ENCODE measurements around the gene ROM1.
A peak's percentile ranks its signal among the peaks of the same experiment; 100 is the strongest.
"Not testable (repeated sequence)": the region's sequence is repeated elsewhere in the genome, so short reads cannot be mapped to it uniquely, and the experiment has no call there.

ROM1 gene

DNA sequence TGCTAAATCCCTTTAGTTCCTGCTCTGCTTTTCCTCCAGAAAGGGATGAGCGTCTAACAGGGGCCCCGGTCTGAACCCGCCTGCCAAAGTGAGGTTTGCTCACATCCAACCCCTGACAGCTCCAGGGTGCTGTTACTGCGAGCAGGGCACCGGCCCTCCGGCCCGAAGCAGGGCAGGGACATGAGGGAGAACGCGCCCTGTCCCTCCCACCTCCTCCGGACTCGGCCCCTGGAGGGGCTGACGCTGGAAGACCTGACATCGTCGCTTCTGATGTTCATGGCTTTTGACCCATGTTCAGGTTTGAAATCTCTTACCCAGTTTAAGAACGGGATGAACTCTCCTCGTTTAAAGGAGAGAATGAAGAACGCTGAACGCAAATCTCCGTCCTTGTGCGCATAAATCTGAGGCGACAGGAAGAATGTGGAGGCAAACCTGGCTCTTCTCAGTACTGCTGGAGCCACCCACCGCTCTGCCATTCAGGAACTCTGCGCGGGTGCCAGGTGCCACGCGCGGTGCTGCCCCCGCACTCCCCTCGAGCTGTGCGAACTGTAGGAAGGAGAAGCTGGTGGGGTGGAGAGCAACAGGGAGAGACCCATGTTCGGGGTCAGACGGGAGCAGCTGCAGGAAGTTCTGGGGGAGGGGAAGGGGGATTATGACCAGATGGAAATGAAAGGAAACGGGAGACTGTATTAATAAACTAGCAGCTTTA is 38.5 kb upstream of the ROM1 start:
- FAIRE-seq (peak; percentile 65), DNase-seq (ENCODE audit: insufficient read length) (no peak)
- no peak for TF ChIP-seq TAF1 (IDR thresholded peaks at IDR 0.05; ENCODE audit: borderline replicate concordance, low read depth, low read length)
- 0 out of 2 replicates have a peak, but pooled peaks have one; percentile 37 for TF ChIP-seq POLR2AphosphoS5 (IDR thresholded peaks at IDR 0.05; ENCODE audit: low read depth, low read length)
- peak; percentile 37; the same call in 1 of the 2 replicates for TF ChIP-seq POLR2A (IDR thresholded peaks at IDR 0.05; ENCODE audit: low read depth, low read length)

DNA sequence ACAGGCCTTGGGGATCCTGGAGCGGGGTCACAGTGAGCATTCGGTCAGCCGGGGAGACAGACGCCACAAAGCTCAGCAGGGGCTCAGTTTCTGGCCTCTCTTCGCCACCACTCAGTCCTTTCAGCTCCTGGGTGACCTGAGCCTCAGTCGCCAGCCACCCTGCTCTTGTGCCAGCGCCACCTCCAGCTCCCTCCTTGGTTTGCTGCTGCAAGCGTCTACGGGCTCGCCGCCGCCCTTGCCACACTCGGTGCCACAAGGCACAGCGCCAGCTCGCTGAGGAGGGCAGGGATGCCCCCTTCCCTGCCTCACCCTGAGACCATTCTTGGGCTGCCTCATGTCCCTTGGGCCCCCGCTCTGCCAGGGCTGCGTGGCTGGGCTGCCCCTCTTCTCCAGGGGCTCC is 37.9 kb upstream of the ROM1 start:
- DNase-seq (ENCODE audit: insufficient read length) (no peak), FAIRE-seq (no peak)
- TF ChIP-seq POLR2AphosphoS5 (IDR thresholded peaks at IDR 0.05; ENCODE audit: low read depth, low read length): no peak
- TF ChIP-seq POLR2A (IDR thresholded peaks at IDR 0.05; ENCODE audit: low read depth, low read length): no peak
- no peak for TF ChIP-seq TAF1 (IDR thresholded peaks at IDR 0.05; ENCODE audit: borderline replicate concordance, low read depth, low read length)

DNA sequence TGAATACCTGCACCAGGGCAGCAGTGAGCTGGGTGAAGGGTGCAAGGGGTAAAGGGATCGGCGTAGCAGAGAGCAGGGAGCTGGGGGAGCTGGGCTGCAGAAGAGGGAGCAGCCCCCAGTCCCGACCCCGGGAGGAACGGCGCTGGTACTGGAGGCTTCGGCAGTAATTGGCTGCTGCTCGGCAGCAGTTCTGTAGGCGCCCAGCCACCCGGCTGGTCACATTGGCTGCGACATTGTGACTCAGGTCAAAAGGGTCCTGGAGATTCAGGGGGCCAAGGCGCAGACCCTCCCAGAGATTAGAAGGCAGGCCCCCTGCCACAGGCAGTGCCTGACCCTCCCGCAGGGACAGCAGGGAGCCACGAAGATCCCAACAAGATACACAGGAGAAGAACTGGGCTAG is 37.2 kb upstream of the ROM1 start:
- no peak for TF ChIP-seq TAF1 (IDR thresholded peaks at IDR 0.05; ENCODE audit: borderline replicate concordance, low read depth, low read length)
- no peak for TF ChIP-seq POLR2A (IDR thresholded peaks at IDR 0.05; ENCODE audit: low read depth, low read length)
- TF ChIP-seq POLR2AphosphoS5 (IDR thresholded peaks at IDR 0.05; ENCODE audit: low read depth, low read length): no peak
- no peak for FAIRE-seq
- no peak for DNase-seq (ENCODE audit: insufficient read length)

DNA sequence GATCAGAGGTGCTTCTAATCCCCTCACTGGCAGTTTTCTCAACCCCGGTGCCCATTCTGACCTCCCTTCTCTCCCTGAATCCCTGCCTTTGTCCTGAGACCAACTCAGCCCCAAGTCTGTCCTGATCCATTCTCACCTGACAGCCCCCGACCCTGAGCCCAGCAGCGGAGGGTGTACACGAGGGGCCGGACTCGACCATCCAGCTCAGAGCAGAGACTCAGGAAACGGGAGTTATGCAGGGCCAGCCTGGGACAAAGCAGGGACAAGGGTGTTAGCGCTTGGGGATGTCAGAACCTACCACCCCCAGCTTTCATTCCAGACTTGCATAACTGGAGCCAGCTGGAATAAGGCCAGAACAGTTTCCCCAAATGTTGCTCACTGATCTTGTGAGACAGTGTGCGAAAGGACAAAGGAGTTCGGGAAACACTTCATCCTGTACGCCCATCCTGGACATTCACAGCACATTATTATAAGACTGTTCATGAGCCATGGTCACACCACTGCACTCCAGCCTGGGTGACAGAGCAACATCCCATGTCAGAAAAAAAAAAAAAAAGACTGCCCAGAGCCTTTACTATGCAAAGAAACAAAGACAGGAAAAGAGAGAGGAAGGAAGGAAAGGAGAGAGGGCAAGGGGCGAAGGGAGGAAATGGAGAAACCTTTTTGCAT is 35.9 kb upstream of the ROM1 start:
- no peak for TF ChIP-seq TAF1 (IDR thresholded peaks at IDR 0.05; ENCODE audit: borderline replicate concordance, low read depth, low read length)
- TF ChIP-seq POLR2AphosphoS5 (IDR thresholded peaks at IDR 0.05; ENCODE audit: low read depth, low read length): no peak
- TF ChIP-seq POLR2A (IDR thresholded peaks at IDR 0.05; ENCODE audit: low read depth, low read length): no peak
- FAIRE-seq: no peak
- DNase-seq (ENCODE audit: insufficient read length): no peak

DNA sequence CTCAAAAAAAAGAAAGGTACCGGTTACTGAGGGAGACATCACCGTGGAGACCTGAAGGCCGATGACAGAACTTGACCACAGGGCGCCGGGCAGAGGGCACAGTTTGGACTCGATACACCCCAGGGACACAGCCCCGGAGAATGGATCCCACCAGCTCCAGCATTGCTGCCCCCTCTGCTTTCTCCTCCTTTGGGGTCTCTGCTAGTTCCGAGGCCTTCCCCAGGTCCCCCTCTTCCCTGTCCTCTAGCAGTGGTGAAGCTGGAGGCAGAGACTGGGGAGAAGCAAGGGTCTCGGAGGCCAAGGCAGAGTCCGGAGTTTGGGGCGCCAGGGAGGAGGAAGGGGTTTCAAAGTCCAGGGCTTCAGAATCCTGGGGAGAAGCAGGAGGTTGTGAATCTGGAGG is 34.5 kb upstream of the ROM1 start:
- TF ChIP-seq TAF1 (IDR thresholded peaks at IDR 0.05; ENCODE audit: borderline replicate concordance, low read depth, low read length): no peak
- TF ChIP-seq POLR2A (IDR thresholded peaks at IDR 0.05; ENCODE audit: low read depth, low read length): no peak
- no peak for TF ChIP-seq POLR2AphosphoS5 (IDR thresholded peaks at IDR 0.05; ENCODE audit: low read depth, low read length)
- no peak for FAIRE-seq
- no peak for DNase-seq (ENCODE audit: insufficient read length)

DNA sequence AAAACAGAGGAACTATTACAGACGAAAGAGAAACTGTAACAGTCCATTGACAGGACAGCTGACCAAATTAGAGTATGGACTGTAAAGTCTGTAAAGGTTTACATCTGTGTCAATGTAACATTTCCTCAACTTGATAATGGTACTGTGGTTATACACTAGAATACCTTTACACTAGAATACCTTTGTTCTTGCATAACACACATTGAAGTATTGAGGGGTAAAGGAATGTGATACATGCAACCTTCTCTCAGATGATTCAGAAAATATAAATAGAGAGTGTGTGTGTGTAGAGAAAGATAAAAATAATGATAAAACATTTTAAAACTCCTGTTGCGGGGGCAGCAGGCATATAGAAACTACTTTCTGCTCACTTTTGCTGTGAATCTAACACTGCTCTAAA is 33.8 kb upstream of the ROM1 start:
- TF ChIP-seq POLR2A (IDR thresholded peaks at IDR 0.05; ENCODE audit: low read depth, low read length) (no peak), POLR2AphosphoS5 (IDR thresholded peaks at IDR 0.05; ENCODE audit: low read depth, low read length) (no peak), TAF1 (IDR thresholded peaks at IDR 0.05; ENCODE audit: borderline replicate concordance, low read depth, low read length) (no peak)
- DNase-seq (ENCODE audit: insufficient read length) (no peak), FAIRE-seq (no peak)

DNA sequence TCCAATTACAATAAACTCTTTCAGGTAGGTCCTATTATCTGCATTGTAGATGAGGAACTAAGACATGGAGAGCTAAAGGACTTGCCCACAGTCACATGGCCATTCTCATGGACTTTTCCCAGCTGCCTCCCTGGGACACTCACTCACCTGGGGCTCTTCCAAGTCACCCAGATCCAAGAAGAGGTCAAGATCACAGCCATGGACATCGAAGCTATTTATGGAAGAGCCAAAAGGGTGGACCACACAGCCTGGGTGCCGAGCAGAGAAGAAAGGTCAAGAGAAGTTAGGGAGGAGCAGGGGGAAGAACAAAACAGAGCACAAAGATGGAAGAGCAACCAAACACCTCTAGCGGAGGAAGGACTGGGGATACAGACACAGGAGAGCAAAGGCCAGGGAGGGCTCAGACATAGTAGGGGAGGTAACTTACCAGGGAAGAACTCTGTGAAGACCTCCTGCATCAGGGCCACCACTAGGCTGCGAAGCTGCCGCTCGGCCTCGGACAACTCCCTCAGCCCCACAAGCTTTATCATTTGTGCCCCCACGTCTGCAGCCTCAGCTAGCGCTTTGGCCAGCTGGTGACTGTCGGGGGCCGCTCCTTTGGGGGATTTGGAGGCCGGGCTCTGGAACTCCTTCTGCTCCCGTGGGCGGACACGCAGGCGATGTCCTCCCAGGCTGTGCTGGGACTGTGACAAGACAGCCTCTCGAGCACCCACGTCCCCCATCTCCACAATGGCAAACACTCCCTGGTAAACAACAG is 31.9 kb upstream of the ROM1 start:
- FAIRE-seq (no peak), DNase-seq (ENCODE audit: insufficient read length) (no peak)
- no peak for TF ChIP-seq TAF1 (IDR thresholded peaks at IDR 0.05; ENCODE audit: borderline replicate concordance, low read depth, low read length)
- no peak for TF ChIP-seq POLR2A (IDR thresholded peaks at IDR 0.05; ENCODE audit: low read depth, low read length)
- TF ChIP-seq POLR2AphosphoS5 (IDR thresholded peaks at IDR 0.05; ENCODE audit: low read depth, low read length): no peak

DNA sequence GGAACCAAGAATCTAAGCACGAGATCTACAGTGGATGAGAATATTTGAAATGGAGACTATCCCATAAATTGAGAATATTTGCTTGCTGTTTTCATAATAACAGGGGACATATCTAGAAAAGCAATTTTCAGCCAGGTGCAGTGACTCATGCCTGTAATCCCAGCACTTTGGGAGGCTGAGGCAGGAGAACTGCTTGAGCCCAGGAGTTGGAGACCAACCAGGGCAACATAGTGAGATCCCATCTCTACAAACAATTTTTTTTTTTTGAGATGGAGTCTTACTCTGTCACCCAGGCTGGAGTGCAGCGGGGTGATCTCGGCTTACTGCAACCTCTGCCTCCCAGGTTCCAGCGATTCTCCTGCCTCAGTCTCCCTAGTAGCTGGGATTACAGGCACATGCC is 31.3 kb upstream of the ROM1 start:
- not testable (repeated sequence) for FAIRE-seq; DNase-seq (ENCODE audit: insufficient read length)

DNA sequence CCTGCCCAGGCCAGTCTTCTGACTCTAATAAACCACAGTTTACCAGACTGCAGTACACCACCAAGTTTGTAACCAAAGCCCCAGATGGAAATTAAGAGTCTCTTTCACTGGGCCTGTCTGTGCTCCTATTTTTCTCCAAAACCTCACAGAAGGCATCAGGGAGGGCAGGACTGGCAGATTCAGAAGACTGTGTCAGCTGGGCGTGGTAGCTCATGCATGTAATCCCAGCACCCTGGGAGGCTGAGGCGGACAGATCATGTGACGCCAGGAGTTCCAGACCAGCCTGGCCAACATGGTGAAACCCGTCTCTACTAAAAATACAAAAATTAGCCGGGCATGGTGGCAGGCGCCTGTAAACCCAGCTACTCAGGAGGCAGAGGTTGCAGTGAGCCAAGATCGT is 27.7 kb upstream of the ROM1 start:
- FAIRE-seq; DNase-seq (ENCODE audit: insufficient read length): not testable (repeated sequence)

DNA sequence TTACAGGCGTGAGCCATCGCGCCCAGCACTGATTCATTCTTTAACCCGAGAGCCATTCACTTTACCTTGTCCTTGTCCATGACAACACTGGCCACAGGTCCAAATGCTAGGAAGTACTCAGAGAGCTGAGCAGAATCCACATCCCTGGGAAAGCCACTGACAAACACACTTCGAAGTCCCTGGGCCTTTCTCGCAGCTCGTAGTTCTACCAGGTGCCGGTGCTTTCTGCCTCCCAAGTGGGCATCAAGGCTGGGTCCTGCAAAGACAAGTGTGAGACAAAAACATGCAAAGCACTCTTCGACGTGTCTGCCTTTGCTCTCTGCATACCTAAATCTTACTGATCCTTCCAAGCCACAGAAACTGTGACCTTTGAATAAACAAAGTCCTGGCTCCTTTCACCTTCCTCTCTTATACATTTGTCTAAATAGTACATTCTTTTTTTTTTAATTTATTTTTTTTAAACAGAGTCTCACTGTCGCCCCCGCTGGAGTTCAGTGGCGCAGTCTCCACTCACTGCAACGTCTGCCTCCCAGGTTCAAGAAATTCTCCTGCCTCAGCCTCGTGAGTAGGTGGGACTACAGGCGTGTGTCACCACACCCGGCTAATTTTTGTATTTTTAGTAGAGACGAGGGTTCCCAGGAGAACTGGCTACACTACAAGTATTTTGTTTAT is 24.0 kb upstream of the ROM1 start:
- no peak for DNase-seq (ENCODE audit: insufficient read length)
- no peak for FAIRE-seq
- TF ChIP-seq POLR2AphosphoS5 (IDR thresholded peaks at IDR 0.05; ENCODE audit: low read depth, low read length) (no peak), TAF1 (IDR thresholded peaks at IDR 0.05; ENCODE audit: borderline replicate concordance, low read depth, low read length) (no peak), POLR2A (IDR thresholded peaks at IDR 0.05; ENCODE audit: low read depth, low read length) (no peak)

DNA sequence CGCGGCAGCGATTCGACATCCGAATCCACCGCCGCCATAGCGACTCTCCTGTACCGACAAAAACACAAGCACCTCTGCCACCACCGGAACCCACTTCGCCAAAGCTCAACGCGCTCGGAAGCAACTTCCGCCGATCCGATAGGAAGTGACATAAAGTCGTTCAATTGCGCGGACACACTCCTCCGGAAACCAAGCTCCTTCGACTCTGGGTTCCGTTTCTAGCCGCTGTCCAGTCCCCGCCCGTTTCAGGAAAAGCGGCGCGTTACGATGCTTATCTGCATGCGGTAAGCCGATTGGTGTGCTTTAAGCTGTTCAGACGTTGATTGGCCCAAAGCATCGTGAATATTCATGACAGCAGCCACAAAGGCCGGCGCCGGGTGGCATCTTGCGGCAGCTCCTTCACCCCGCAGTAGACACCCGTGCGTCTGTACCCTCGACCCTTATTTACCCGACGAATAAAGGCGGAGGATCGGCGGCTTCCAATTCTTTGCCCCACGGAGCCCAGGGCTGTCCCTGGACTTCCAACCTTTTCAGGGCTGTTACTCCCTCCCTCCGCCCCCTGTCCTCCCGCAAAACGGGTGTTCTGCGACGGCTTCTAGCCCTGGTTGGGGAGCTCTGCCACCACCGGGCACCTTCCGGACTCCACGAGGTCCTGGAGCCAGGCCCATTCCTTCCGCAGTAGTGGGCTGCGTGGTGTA is 21.5 kb upstream of the ROM1 start, which contains the start of gene TUT1:
TSS of gene TUT1 (minus strand) at position 76 of the 698 bp plus-strand sequence. CDS start at position 38, 38 bp downstream.
- TF ChIP-seq POLR2A (IDR thresholded peaks at IDR 0.05; ENCODE audit: low read depth, low read length) (peak; percentile 98), TAF1 (IDR thresholded peaks at IDR 0.05; ENCODE audit: borderline replicate concordance, low read depth, low read length) (peak; percentile 91), POLR2AphosphoS5 (IDR thresholded peaks at IDR 0.05; ENCODE audit: low read depth, low read length) (peak; percentile 98)
- FAIRE-seq (peak; percentile 100), DNase-seq (ENCODE audit: insufficient read length) (peak; percentile 92)

Data from GM12892 (cell line).